GM19099 (cell line): ENCODE measurements around the gene CYP2E1.

Experiments
- POLR2A ChIP-seq: IDR thresholded peaks from 3 replicates; pipeline ENCODE4 v1.6.1; 2011; ENCODE audit warnings: low read depth; ENCODE audit not compliant: insufficient read length; ENCODE audit errors: extremely low read depth

Gene CYP2E1

GRCh38 chr10:133527771-133528271, 658 bp downstream of the CYP2E1 start:
- TF ChIP-seq POLR2A: no peak

- TF ChIP-seq POLR2A: no peak
These were observed 1.2 kb downstream of the CYP2E1 start for GRCh38 chr10:133528296-133528844.

GRCh38 chr10:133528845-133529575, 1.8 kb downstream of the CYP2E1 start:
- no peak for TF ChIP-seq POLR2A

GRCh38 chr10:133529576-133529946, 2.4 kb downstream of the CYP2E1 start:
- no peak for TF ChIP-seq POLR2A

GRCh38 chr10:133530506-133530905, 3.3 kb downstream of the CYP2E1 start:
- TF ChIP-seq POLR2A: no peak

- no peak for TF ChIP-seq POLR2A
These were observed 5.7 kb downstream of the CYP2E1 start for GRCh38 chr10:133532871-133533270.

GRCh38 chr10:133534417-133534816, 7.3 kb downstream of the CYP2E1 start:
- no peak for TF ChIP-seq POLR2A

- no peak for TF ChIP-seq POLR2A
These were observed 9.0 kb downstream of the CYP2E1 start for GRCh38 chr10:133536198-133536597.

GRCh38 chr10:133537546-133538545, 10.7 kb downstream of the CYP2E1 start:
- no peak for TF ChIP-seq POLR2A

GRCh38 chr10:133544506-133544905, 17.3 kb downstream of the CYP2E1 start:
- no peak for TF ChIP-seq POLR2A

- no peak for TF ChIP-seq POLR2A
These were observed 27.4 kb downstream of the CYP2E1 start for GRCh38 chr10:133554600-133554999.

- TF ChIP-seq POLR2A: no peak
These were observed 28.4 kb downstream of the CYP2E1 start for GRCh38 chr10:133555521-133555920.

GRCh38 chr10:133557381-133557780, 30.2 kb downstream of the CYP2E1 start:
- no peak for TF ChIP-seq POLR2A

GRCh38 chr10:133559216-133559615, 32.1 kb downstream of the CYP2E1 start:
- no peak for TF ChIP-seq POLR2A

GRCh38 chr10:133564816-133565215, 37.7 kb downstream of the CYP2E1 start:
- TF ChIP-seq POLR2A: no peak

- no peak for TF ChIP-seq POLR2A
These were observed 38.5 kb downstream of the CYP2E1 start, which contains the start of gene SYCE1 for GRCh38 chr10:133565441-133566294. TSS of gene SYCE1 (minus strand) at chr10:133565583. CDS start at chr10:133565529, 54 bp downstream.
